IMR-90 (cell line): ENCODE results near the gene CALML4. TPM values are rescaled to one million over a fixed set of nuclear protein-coding genes. Genes with fewer than 3 reads are reported as not detected.

ENCODE experiments used
- ATAC-seq: fragments of 200-7000 bp; cut with Tn5 transposase; 2 replicates; pipeline ENCODE4 v1.9.1; 2020; ENCODE audit warnings: low read depth, mild to moderate bottlenecking, moderate library complexity
- BruUV-seq: library from RNA; stranded (reverse); fragments of 400-500 nt; replicated peaks from 2 replicates; lab custom pipeline; 2021; lab: Mats Ljungman, UMichigan
- CTCF ChIA-PET: fragments of 300-600 bp; formaldehyde crosslinking; extraction: SDS; loops from one replicate; lab custom pipeline; 2021; ENCODE audit warnings: antibody characterized with exemption; lab: Yijun Ruan, JAX
- POLR2A ChIA-PET: fragments of 300-600 bp; sonication (Branson Sonifier 250); formaldehyde crosslinking; loops from one replicate; lab custom pipeline; 2022; ENCODE audit warnings: antibody characterized with exemption; ENCODE audit not compliant: unreplicated experiment; lab: Charles Lee
- DNase-seq: peaks from one replicate; pipeline ENCODE4 v3.0.0; 2013
- H2AFZ ChIP-seq: replicated peaks from 2 replicates; pipeline ENCODE3; 2013; ENCODE audit warnings: low read length, mild to moderate bottlenecking; ENCODE audit not compliant: poor library complexity
- H2AK5ac ChIP-seq: 2 replicates; pipeline ENCODE4 v1.6.1; 2013; ENCODE audit warnings: low read depth, low read length, inconsistent platforms
- H2AK9ac ChIP-seq: replicated peaks from 2 replicates; pipeline ENCODE3; 2013; ENCODE audit warnings: mild to moderate bottlenecking, low read depth, low read length, moderate library complexity; ENCODE audit not compliant: poor library complexity
- H2BK120ac ChIP-seq: 2 replicates; pipeline ENCODE4 v1.6.1; 2013; ENCODE audit warnings: low read depth, low read length, inconsistent platforms
- H2BK15ac ChIP-seq: 3 replicates; pipeline ENCODE4 v1.6.1; 2013; ENCODE audit warnings: low read depth, low read length, inconsistent platforms
- H2BK20ac ChIP-seq: 2 replicates; pipeline ENCODE4 v1.6.1; 2013; ENCODE audit warnings: low read depth, mild to moderate bottlenecking, inconsistent platforms, low read length, moderate library complexity
- H2BK5ac ChIP-seq: 2 replicates; pipeline ENCODE4 v1.6.1; 2013; ENCODE audit warnings: mild to moderate bottlenecking, low read depth, low read length, inconsistent platforms; ENCODE audit not compliant: poor library complexity, severe bottlenecking
- H3K14ac ChIP-seq: replicated peaks from 2 replicates; pipeline ENCODE4 v1.6.1; 2013; ENCODE audit warnings: low read depth, low read length, inconsistent platforms
- H3K18ac ChIP-seq: 2 replicates; pipeline ENCODE4 v1.6.1; 2013; ENCODE audit warnings: low read depth, low read length, control low read depth
- H3K23ac ChIP-seq: 2 replicates; pipeline ENCODE4 v1.6.1; 2013; ENCODE audit warnings: low read depth, low read length, inconsistent platforms
- H3K27ac ChIP-seq: 2 replicates; pipeline ENCODE4 v1.5.1; 2013; ENCODE audit warnings: mild to moderate bottlenecking, control low read depth, low read length; ENCODE audit not compliant: insufficient read depth
- H3K27me3 ChIP-seq: 2 replicates; pipeline ENCODE4 v1.6.1; 2013; ENCODE audit warnings: low read length; ENCODE audit not compliant: control insufficient read depth, insufficient read depth
- H3K36me3 ChIP-seq: 2 replicates; pipeline ENCODE4 v1.6.1; 2013; ENCODE audit warnings: low read length, mixed read lengths; ENCODE audit not compliant: control insufficient read depth, insufficient read depth
- H3K4ac ChIP-seq: 2 replicates; pipeline ENCODE4 v1.6.1; 2013; ENCODE audit warnings: low read depth, low read length, inconsistent platforms
- H3K4me1 ChIP-seq: 2 replicates; pipeline ENCODE4 v1.6.1; 2013; ENCODE audit warnings: low read length, mixed read lengths; ENCODE audit not compliant: control insufficient read depth, insufficient read depth
- H3K4me2 ChIP-seq: 2 replicates; pipeline ENCODE4 v1.6.1; 2013; ENCODE audit warnings: low read depth, mild to moderate bottlenecking, control low read depth, low read length, moderate library complexity
- H3K4me3 ChIP-seq: 2 replicates; pipeline ENCODE4 v1.5.1; 2013; ENCODE audit warnings: low read depth, mild to moderate bottlenecking, control low read depth, low read length, moderate library complexity; ENCODE audit not compliant: insufficient read depth
- H3K56ac ChIP-seq: 2 replicates; pipeline ENCODE4 v1.6.1; 2013; ENCODE audit warnings: low read length, inconsistent platforms; ENCODE audit not compliant: insufficient read depth; ENCODE audit errors: extremely low read depth
- H3K79me1 ChIP-seq, 2 experiments: 2 replicates each; pipeline ENCODE4 v1.6.1; 2013; ENCODE audit warnings: low read length in 2 of 2, inconsistent platforms in 1 of 2, low read depth in 1 of 2
- H3K9ac ChIP-seq: 2 replicates; pipeline ENCODE4 v1.6.1; 2013; ENCODE audit warnings: low read depth, low read length, control low read depth
- H3K9me1 ChIP-seq: 2 replicates; pipeline ENCODE4 v1.6.1; 2013; ENCODE audit warnings: low read length, inconsistent platforms; ENCODE audit not compliant: insufficient read depth
- H3K9me3 ChIP-seq: 2 replicates; pipeline ENCODE4 v1.6.1; 2013; ENCODE audit warnings: low read length; ENCODE audit not compliant: control insufficient read depth, insufficient read depth
- H4K20me1 ChIP-seq: 2 replicates; pipeline ENCODE4 v1.6.1; 2013; ENCODE audit warnings: low read length, inconsistent platforms; ENCODE audit not compliant: insufficient read depth
- H4K5ac ChIP-seq: 2 replicates; pipeline ENCODE4 v1.6.1; 2013; ENCODE audit warnings: mild to moderate bottlenecking, low read depth, low read length, control low read depth
- H4K8ac ChIP-seq, 2 experiments: 2 replicates each; pipeline ENCODE4 v1.6.1; 2013; ENCODE audit warnings: low read depth in 2 of 2, low read length in 2 of 2, control low read depth in 1 of 2, inconsistent platforms in 1 of 2
- H4K91ac ChIP-seq: 2 replicates; pipeline ENCODE4 v1.6.1; 2013; ENCODE audit warnings: low read depth, low read length, inconsistent platforms; ENCODE audit not compliant: insufficient read depth
- BHLHE40 ChIP-seq: fragments of 150-350 bp; IDR thresholded peaks from 2 replicates; pipeline ENCODE4 v1.6.1; 2016; ENCODE audit warnings: mild to moderate bottlenecking, low read depth, low read length
- CEBPB ChIP-seq: IDR thresholded peaks from 2 replicates; pipeline ENCODE4 v1.6.1; 2012; ENCODE audit warnings: low read depth, low read length, improper control_type of control experiment
- FOS ChIP-seq: fragments of 150-350 bp; IDR thresholded peaks from 2 replicates; pipeline ENCODE4 v1.6.1; 2016; ENCODE audit warnings: low read depth, low read length
- MAFK ChIP-seq: IDR thresholded peaks from 2 replicates; pipeline ENCODE4 v1.6.1; 2012; ENCODE audit warnings: low read depth, low read length, improper control_type of control experiment
- MAZ ChIP-seq: IDR thresholded peaks from 2 replicates; pipeline ENCODE4 v1.6.1; 2012; ENCODE audit warnings: low read depth, mild to moderate bottlenecking, low read length, improper control_type of control experiment, moderate library complexity, borderline replicate concordance
- RAD21 ChIP-seq: IDR thresholded peaks from 2 replicates; pipeline ENCODE4 v1.6.1; 2012; ENCODE audit warnings: low read length, improper control_type of control experiment
- RCOR1 ChIP-seq: IDR thresholded peaks from 2 replicates; pipeline ENCODE4 v1.6.1; 2012; ENCODE audit warnings: mild to moderate bottlenecking, low read length, improper control_type of control experiment; ENCODE audit not compliant: insufficient replicate concordance
- RFX5 ChIP-seq: IDR thresholded peaks from 2 replicates; pipeline ENCODE4 v1.8.0; 2012; ENCODE audit warnings: low read depth, mild to moderate bottlenecking, low read length, moderate library complexity
- SMC3 ChIP-seq: fragments of 150-350 bp; IDR thresholded peaks from 2 replicates; pipeline ENCODE4 v1.6.1; 2016; ENCODE audit warnings: low read depth, mild to moderate bottlenecking, antibody characterized with exemption, low read length, moderate library complexity
- WGBS, 2 experiments: methylation state at CpG; one replicate each; pipeline versions ENCODE4 v1.1.5 to v1.1.7; 2013; ENCODE audit warnings: missing lambda C conversion rate in 2 of 2; ENCODE audit not compliant: insufficient read length in 1 of 2; ENCODE audit errors: extremely low coverage in 2 of 2; 5-methylcytosine and 5-hydroxymethylcytosine counted together
- dilution Hi-C: fragments of 300-500 bp; cut with HindIII; formaldehyde crosslinking; loops from one replicate; pipeline ENCODE4 v1.14.3; 2018; ENCODE audit warnings: low sequenced_read_pairs; ENCODE audit not compliant: unreplicated experiment
- in situ Hi-C: fragments of 300-500 bp; cut with MboI; formaldehyde crosslinking; loops from 3 replicates; pipeline ENCODE4 v1.14.3; 2019; ENCODE audit warnings: low sequenced_read_pairs, inconsistent platforms, mixed read lengths
- intact Hi-C: fragments of 100-400 bp; cut with micrococcal nuclease; formaldehyde crosslinking; loops from 2 replicates; pipeline ENCODE4 v1.10.0; 2022
- polyA plus RNA-seq, 3 experiments: library from polyadenylated mRNA; depleted of rRNA; stranded (reverse); fragments of >200 nt; gene quantifications; 2 replicates each; pipeline ENCODE4 v1.2.3, GENCODE V29; 2012; ENCODE audit warnings: low replicate concordance in 1 of 3
- total RNA-seq: library from RNA; depleted of rRNA; stranded (reverse); fragments of >200 nt; gene quantifications from 2 replicates; pipeline ENCODE4 v1.2.3, GENCODE V29; 2012
- TF ChIP-seq, protein P1 (sequence below): conservative IDR thresholded peaks from 2 replicates; pipeline ENCODE4 v1.5.1; 2012; ENCODE audit warnings: mild to moderate bottlenecking, low read depth, low read length, improper control_type of control experiment
- TF ChIP-seq, protein P2 (sequence below): fragments of 150-350 bp; IDR thresholded peaks from 2 replicates; pipeline ENCODE4 v1.6.1; 2016; ENCODE audit warnings: low read depth, mild to moderate bottlenecking, low read length, moderate library complexity, borderline replicate concordance
- TF ChIP-seq, protein P3 (sequence below): fragments of 150-350 bp; IDR thresholded peaks from 2 replicates; pipeline ENCODE4 v1.6.1; 2017; ENCODE audit warnings: mild to moderate bottlenecking, antibody characterized with exemption, low read length, low read depth

The CALML4 gene
- total and polyA plus RNA-seq, 2 of the 4 experiments (the other 2 are of a cell fraction), result 0.36 to 1.3 TPM

DNA sequence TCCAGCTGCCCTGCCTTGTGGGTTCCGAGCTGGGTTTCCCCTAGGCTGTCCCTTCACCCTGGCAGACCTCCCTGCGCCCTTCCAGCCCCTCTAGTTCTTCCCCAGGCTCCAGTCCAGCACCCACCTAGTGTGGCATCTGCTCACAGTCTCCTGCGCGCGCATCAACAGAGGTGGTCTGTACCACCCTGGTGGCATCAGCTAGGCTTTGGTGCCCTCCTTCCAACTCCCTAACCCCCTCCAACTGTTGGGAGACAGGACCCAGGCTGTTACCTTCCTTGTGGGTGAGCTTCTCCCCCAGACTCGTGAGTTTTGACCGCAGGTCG lies 8.0 kb downstream of the CALML4 start:
- POLR2A ChIA-PET, result no interaction called here
- H2AFZ ChIP-seq, result no peak overlapping the region
- no peak overlapping the region for H2BK20ac ChIP-seq
- H3K9me1 ChIP-seq, result peaks cover 8% of the 10 kb centered on the region; the same call in 1 of the 2 replicates
- CTCF ChIA-PET, result no interaction called here
- no TSS peak for BruUV-seq
- no peak overlapping the region for H3K4me3 ChIP-seq
- peaks cover 3% of the 10 kb centered on the region; the same call in 1 of the 2 replicates for H4K20me1 ChIP-seq
- no peak overlapping the region for H4K8ac ChIP-seq
- H2BK5ac ChIP-seq, result no peak overlapping the region
- H3K56ac ChIP-seq, result no peak overlapping the region
- no peaks in the 10 kb centered on the region for H3K9me3 ChIP-seq
- no peak overlapping the region for H2AK9ac ChIP-seq
- no peak overlapping the region for H2BK15ac ChIP-seq
- H3K14ac ChIP-seq, result no peak overlapping the region
- in situ Hi-C loops (no loop called here), dilution Hi-C loops (no loop called here), intact Hi-C loops (no loop called here)
- no CpG with 5 or more reads among the region's 8 CpGs for WGBS, 2 experiments
- H4K91ac ChIP-seq, result no peak overlapping the region
- TF ChIP-seq, protein P1, sequence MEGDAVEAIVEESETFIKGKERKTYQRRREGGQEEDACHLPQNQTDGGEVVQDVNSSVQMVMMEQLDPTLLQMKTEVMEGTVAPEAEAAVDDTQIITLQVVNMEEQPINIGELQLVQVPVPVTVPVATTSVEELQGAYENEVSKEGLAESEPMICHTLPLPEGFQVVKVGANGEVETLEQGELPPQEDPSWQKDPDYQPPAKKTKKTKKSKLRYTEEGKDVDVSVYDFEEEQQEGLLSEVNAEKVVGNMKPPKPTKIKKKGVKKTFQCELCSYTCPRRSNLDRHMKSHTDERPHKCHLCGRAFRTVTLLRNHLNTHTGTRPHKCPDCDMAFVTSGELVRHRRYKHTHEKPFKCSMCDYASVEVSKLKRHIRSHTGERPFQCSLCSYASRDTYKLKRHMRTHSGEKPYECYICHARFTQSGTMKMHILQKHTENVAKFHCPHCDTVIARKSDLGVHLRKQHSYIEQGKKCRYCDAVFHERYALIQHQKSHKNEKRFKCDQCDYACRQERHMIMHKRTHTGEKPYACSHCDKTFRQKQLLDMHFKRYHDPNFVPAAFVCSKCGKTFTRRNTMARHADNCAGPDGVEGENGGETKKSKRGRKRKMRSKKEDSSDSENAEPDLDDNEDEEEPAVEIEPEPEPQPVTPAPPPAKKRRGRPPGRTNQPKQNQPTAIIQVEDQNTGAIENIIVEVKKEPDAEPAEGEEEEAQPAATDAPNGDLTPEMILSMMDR, result no peak
- TF ChIP-seq BHLHE40 (no peak), CEBPB (no peak), RFX5 (no peak), SMC3 (no peak), RCOR1 (no peak), MAZ (no peak), MAFK (no peak), FOS (no peak), RAD21 (no peak)
- TF ChIP-seq, protein P2, sequence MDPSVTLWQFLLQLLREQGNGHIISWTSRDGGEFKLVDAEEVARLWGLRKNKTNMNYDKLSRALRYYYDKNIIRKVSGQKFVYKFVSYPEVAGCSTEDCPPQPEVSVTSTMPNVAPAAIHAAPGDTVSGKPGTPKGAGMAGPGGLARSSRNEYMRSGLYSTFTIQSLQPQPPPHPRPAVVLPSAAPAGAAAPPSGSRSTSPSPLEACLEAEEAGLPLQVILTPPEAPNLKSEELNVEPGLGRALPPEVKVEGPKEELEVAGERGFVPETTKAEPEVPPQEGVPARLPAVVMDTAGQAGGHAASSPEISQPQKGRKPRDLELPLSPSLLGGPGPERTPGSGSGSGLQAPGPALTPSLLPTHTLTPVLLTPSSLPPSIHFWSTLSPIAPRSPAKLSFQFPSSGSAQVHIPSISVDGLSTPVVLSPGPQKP, result no peak
- TF ChIP-seq, protein P3, sequence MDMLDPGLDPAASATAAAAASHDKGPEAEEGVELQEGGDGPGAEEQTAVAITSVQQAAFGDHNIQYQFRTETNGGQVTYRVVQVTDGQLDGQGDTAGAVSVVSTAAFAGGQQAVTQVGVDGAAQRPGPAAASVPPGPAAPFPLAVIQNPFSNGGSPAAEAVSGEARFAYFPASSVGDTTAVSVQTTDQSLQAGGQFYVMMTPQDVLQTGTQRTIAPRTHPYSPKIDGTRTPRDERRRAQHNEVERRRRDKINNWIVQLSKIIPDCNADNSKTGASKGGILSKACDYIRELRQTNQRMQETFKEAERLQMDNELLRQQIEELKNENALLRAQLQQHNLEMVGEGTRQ, result no peak
- no peak overlapping the region for H3K18ac ChIP-seq
- ATAC-seq, result no peak
- H2AK5ac ChIP-seq, result no peak overlapping the region
- no peak overlapping the region for H3K9ac ChIP-seq
- no peak overlapping the region for H4K5ac ChIP-seq
- peaks cover 1 to 5% of the 10 kb centered on the region in 2 experiments; a peak in 2 of 4 replicates for H3K79me1 ChIP-seq
- no peak overlapping the region for H3K4ac ChIP-seq
- H3K27ac ChIP-seq, result no peak overlapping the region
- H3K27me3 ChIP-seq, result no peaks in the 10 kb centered on the region
- no peaks in the 10 kb centered on the region for H3K4me1 ChIP-seq
- H3K36me3 ChIP-seq, result peaks cover 10% of the 10 kb centered on the region
- no peak overlapping the region for H3K4me2 ChIP-seq
- no peak overlapping the region for H3K23ac ChIP-seq
- no peak overlapping the region for H2BK120ac ChIP-seq
- no peak for DNase-seq
